ENCODE results near the gene MANSC1.

GRCh38 chr12:12367482-12367998 is 17.5 kb upstream of the MANSC1 start:
- TF ChIP-seq CTCF (IDR thresholded peaks at IDR 0.05; ENCODE audit: insufficient read depth, low read length) (no peak), REST (IDR thresholded peaks at IDR 0.05; ENCODE audit: insufficient replicate concordance, low read depth) (no peak)
